NCI-H146 (cell line): ENCODE data around the gene GATA2.

Source experiments
- DNase-seq: peaks from one replicate; lab custom pipeline; 2025; lab: John Stamatoyannopoulos, UW

The GATA2 gene

GRCh38 chr3:128502712-128503111, 9.7 kb upstream of the GATA2 start:
- no peak for DNase-seq

DNA sequence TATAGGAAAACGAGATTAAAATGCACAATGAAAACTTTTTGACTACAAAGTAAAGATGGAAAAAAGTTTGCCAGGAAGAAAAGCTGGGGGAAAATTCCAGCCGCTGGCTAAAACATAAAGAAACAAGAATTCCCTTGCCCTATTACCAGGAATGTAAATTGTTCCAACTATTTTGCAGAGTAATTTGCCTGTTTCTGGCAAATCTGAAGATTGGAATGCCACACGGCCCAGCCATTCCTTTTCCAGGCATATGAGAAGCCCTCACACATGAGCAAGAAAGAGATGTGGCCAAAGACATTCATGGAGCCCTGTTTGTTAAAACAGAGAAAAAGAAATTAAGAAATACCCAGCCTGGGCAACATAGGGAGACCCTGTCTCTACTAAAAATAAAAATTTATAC, 8.4 kb upstream of the GATA2 start:
- no peak for DNase-seq

DNA sequence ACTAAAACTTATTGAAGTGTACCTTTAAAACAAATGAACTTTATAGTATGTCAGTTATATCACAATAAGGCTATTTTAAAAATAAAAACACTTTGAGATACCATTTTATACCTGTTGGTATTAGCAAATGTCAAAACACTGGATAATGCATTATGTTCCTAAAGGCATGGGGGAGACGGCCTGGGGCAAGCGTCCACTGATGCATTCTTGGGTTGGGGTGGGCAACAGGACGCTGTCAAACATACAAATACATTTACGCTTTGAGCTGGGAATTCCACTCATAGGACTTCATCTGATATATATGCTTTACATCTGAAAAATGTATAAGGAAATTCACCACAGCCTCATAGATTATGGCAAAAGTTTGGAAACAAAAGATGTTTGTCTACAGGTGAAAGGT, 7.6 kb upstream of the GATA2 start:
- DNase-seq = no peak

DNA sequence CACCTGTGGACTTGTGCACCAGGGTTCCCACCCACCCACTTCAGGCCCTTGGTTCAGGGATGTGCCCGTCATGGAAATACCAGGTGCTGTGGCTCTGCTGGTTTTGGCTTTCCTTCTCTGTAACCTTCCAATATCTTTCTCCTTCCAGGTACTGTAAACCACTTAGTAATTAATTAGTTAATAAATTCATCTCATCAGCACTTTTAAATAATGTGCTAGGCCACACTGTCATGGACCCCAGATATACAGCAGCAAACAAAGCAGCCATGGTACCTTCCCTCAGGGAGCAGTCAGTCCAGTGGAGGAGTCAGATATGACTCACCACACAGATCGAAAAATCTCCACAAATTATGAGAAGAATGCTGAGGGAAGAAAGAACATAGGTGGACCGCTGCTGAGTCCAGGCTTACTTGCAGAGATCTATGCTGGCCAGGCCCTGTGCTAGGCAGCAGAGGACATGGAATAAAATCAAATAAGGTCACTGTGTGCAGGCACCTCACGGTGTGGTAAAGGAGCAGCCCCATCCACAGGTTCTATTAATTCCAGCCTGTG, 6.8 kb upstream of the GATA2 start:
- DNase-seq = no peak

- DNase-seq = peak; percentile 47
Observed at GRCh38 chr3:128498901-128499530, 6.0 kb upstream of the GATA2 start.

- DNase-seq = no peak
Observed at GRCh38 chr3:128498127-128498626, 5.2 kb upstream of the GATA2 start.

GRCh38 chr3:128497305-128498126, 4.5 kb upstream of the GATA2 start:
- DNase-seq = peak; percentile 91

DNA sequence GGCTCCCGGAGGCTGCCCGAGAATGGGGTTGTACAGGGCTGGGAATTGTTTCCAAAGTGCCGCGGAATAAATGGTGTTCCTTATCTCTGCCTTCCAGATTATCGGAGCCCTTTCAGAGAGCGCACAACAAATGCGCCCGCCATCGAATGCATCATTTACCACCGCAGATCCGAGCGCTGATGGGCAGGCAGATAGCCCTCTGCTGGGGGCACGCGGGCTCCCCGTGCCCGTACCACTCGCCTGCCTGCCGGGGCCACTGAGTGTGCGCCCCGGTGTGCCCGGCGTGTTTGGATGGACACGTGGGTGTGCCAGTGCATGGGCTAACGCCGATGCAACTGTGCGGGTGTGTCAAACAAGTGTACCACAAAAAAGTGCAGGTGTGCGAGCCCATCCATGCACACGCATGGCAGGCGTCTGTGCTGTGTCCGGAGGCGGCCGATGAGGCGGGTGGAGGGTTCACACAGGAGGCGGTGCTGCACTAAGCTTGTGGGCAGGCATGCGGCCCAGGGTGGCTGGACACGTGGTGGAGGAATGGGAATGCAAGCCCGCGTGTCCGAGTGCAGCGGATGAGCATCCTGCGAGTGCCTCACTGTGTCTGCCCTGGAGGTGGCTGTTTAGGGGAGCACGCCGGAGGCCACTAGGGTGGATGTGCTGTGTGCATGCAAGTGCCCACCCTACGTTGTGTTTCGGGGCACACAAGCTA, 3.8 kb upstream of the GATA2 start:
- peak; percentile 73 for DNase-seq

- no peak for DNase-seq
Observed at GRCh38 chr3:128496019-128496601, 3.1 kb upstream of the GATA2 start.

- peak; percentile 19 for DNase-seq
Observed at GRCh38 chr3:128495435-128495970, 2.5 kb upstream of the GATA2 start.

GRCh38 chr3:128494367-128494650, 1.3 kb upstream of the GATA2 start:
- DNase-seq = no peak

- DNase-seq = no peak
Observed at GRCh38 chr3:128493570-128494366, 767 bp upstream of the GATA2 start.

DNA sequence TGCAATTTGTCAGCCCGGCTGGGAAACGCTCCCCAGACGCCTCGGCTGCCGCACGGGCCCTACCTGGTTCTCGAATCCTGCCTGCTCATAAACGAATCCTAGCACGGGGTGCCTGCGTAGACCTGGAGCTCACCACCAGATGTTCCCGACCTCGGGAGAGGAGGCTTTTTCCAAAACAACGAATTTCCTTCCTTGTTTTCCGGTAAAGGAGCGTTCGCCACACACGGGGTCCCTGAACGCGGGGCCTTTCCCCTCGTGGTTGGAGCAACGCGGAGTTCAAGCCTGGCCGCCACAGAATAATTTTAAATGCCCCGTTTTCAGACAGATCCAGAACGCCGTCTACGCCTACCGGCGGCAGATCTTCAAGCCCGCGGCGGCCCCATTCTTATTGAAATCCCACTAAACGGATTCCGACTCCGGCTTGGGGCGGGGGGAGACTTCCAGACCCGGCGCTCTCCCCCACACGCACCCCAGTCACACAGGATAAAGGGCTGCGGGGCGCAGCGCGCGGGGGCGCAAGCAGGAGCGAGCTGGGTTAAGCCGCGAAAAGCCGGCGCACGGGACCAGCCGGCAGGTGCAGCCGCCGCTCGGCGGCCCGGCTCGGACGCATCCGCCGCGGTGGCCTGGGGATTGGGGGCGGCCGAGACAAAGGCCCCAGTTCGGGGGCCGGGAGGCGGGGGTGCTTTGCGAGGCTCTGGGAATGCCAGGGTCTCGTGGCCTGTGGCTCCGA, 895 bp downstream of the GATA2 start:
- DNase-seq = peak; percentile 69

DNA sequence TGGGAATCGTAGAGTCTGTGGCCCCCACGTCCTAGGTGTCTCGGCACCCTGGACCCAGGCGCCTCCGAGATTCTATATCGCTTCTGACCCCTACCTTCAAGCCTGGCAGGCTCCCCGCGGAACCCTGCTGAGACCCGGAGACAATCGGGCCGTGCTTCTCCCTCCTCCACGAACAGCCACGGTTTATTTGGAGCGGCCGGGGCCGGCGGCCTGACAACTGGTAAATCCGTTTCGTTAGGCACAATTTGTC, 1.4 kb downstream of the GATA2 start:
- peak; percentile 56 for DNase-seq

GRCh38 chr3:128490915-128491690, 1.9 kb downstream of the GATA2 start:
- no peak for DNase-seq

GRCh38 chr3:128490650-128490914, 2.4 kb downstream of the GATA2 start:
- DNase-seq = no peak

DNA sequence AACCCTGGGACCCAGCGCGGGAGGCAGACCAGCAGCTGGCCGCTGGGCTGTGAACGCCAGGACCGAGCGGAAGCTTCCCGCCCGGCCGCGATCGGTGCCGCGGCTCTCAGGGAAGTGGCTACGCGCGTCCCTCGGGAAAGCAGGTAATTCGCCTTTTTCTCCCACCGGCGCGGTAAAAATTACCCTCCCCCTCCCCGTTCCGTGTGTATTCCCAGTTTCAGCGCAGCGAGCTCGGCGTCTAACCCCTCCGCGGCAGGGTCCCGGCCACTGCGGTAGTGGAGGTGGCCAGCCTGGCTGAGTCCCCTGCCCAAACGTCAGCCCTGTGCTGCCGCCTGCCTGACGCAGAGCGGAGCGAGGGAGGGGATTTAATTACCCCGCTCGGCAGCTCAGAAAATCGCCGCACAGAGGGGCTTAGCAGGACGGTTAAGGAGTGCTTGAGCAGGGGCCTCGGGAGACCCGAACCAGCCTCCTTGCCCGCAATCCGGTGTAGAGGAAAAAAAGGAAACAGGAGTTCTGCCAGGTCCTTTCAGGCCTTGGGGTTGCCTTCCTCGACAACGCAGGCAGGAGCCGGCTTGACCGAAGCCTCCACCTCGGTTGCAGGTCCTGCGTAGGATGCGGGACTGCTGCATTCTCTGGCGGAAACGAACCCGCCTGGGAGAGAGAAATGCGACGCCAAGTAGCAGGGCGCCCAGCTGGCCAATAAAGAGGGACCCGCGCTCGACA, 2.9 kb downstream of the GATA2 start:
- DNase-seq = peak; percentile 84

- DNase-seq = no peak
Observed at GRCh38 chr3:128489674-128489926, 3.4 kb downstream of the GATA2 start.

GRCh38 chr3:128488991-128489673, 3.9 kb downstream of the GATA2 start:
- peak; percentile 61 for DNase-seq
